Stimulated activated CD8-positive, alpha-beta memory T cell treated with anti-CD3 and anti-CD28 coated beads, Interleukin-2, amount 100 ng/mL, for 1 hour (primary cell): Measurements from ENCODE around the gene AP2A1.

Experiments
- DNase-seq, 2 donors: peaks; one replicate each; pipeline ENCODE4 v3.0.0-alpha.2; 2020; ENCODE audit warnings: low read depth in 2 of 2

AP2A1 gene

DNA sequence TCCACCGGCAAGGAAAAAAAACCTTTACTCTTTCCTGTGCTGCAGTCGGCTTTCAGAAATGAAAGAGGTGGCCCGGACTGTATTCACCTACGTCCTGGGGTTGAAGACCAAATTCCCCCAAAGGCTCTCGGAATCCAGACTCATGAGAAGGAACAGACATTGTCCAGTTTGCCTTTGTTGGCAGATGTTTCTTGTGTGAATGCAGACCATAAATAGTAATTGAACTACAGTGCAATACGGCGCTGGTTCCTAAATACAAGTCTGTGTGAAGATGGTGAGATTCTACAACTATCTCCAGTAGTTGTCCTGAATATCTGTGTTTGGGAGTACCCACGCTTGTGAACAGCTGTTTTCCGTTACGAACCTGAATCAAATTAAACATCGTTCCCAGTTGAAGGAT is 72.9 kb downstream of the AP2A1 start:
- DNase-seq, result no peak

DNA sequence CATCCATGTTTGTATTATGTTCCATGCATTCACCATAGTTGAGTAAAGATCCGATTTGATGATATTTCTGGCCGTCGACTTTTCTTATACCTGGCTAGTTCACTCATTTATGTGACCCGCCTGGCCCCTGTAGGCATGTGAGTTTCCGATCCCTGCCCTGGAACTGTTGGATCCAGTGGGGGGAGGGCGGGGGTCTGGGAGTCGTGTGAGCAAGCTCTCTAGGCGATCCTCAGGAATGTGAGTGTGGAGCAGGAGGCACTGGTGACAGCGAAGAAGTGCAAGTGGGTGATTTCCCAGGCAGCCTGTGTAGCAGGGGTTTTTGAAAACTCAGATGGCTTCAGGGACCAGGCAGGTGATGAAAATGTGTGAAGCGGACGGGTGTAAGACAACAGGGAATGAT is 73.5 kb downstream of the AP2A1 start:
- DNase-seq, result no peak

- no peak for DNase-seq
Measured at GRCh38 chr19:49840736-49841249, 74.0 kb downstream of the AP2A1 start.

DNA sequence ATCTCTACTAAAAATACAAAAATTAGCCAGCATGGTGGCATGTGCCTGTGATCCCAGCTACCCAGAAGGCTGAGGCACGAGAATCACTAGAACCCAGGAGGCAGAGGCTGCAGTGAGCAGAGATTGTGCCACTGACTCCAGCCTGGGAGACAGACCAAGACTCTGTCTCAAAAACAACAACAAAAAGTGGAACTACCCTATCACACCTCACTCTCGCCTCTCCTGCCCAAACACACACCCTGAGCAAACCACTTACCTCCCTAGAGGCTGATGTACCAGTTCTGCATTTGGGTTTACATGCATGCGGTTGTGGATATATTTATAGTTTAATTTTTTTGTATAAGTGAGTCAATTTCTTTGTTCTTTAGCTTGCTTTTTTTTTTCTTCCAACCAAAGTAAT is 76.5 kb downstream of the AP2A1 start:
- DNase-seq, result no peak

GRCh38 chr19:49844138-49845095 is 77.6 kb downstream of the AP2A1 start:
- DNase-seq, result no peak

DNA sequence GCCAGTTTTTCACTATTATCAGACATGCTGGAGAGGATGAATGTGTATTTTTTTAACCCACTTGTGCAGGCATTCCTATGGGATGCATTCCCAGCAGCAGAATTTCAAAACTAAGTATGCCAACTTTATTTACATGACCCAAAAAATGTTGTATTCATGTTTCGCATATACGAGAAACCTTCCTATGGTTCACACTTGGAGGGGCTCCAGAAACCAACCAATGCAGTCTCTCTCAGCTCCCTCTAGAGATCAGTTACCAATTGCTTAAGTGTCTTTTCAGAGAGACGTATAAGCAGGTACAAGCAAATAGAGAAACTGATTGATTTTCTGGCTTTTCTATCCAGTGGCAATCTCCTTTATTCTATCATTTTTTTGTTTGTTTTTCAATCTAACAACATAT is 78.6 kb downstream of the AP2A1 start:
- no peak for DNase-seq

- no peak for DNase-seq
Measured at GRCh38 chr19:49846408-49846807, 79.6 kb downstream of the AP2A1 start.

- DNase-seq, result no peak
Measured at GRCh38 chr19:49847731-49848696, 81.2 kb downstream of the AP2A1 start.

- no peak for DNase-seq
Measured at GRCh38 chr19:49848938-49849337, 82.1 kb downstream of the AP2A1 start.

- DNase-seq, result no peak
Measured at GRCh38 chr19:49849433-49850220, 82.8 kb downstream of the AP2A1 start.

- no peak for DNase-seq
Measured at GRCh38 chr19:49850221-49850486, 83.4 kb downstream of the AP2A1 start.

GRCh38 chr19:49850487-49851342 is 83.9 kb downstream of the AP2A1 start, which contains the start of gene PTOV1:
TSS of gene PTOV1 (plus strand) at chr19:49851159.
- DNase-seq, result peak; percentile 77 to 78

GRCh38 chr19:49851456-49852259 is 84.9 kb downstream of the AP2A1 start:
- DNase-seq, result no peak

DNA sequence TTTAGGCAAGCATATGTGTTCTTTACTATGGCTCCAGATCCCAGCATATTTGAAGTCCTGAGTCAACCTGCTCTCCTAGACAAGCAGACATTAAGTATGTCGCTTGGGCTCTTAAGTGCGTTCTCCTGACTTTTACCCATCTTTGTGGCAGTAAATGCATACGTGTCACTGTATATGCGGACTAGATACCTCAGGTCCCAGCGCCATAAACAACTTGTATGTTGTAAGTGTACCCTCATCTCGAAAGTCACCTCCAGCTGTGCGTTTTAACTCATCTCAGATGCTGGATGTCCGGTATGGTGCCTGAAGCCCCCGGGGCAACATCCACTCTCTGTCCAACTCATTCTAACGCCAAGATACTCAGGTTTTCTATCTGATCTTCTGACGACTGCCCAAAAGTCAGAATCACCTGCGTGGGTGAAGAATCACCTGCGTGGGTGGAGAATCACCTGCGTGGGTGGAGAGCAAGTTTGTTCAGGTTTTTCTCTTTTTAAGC is 85.9 kb downstream of the AP2A1 start:
- DNase-seq, result no peak

DNA sequence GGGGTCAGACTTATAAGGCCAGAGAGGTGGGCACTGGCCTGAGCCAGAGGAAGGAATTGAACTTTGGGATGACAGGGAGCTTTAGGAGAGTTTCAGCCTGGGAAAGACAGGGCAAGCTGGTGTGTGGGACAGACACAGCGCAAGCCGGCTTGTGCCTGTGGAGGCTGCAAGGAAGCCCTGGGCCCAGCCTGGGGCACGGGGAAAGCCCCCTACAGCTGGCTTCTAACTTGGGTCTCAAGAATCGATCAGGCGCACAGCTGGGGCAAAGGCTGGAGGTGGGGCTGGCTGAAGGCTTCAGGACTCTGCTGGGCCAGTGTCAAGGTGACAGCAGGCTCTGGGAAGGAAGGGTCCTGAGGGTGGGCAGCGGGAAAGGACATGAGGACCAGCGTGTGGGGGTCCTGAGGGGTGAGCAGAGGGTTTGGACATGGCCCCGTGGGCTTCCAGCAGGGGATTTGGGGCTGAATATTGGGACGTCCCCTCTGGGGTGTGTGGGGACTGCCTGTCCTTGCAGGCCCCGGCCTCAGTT is 87.1 kb downstream of the AP2A1 start:
- no peak for DNase-seq

GRCh38 chr19:49854378-49855263 is 87.8 kb downstream of the AP2A1 start:
- no peak for DNase-seq

DNA sequence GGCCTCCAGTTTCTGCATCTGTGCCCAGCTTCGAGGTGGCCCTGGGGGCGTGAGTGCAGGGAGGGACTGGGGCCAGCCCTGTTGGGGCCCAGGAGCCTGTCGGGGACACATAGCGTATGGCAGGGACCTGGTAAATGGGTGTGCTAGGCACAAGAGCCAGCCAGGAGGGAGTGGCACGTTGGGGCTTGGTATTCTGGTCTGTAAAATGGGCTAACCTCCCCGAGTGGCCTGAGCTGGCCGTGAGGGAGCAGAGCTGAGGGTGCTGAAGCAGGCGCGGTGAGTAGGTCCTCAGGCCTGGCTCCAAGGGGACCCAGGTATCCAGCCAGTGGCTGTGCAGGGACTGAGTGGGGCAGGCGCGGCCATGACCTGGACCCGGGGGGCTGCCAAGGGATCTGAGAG is 88.5 kb downstream of the AP2A1 start:
- DNase-seq, result no peak
